Measurements from ENCODE around the gene TINAGL1. TPM values are rescaled to one million over a fixed set of nuclear protein-coding genes. Genes with fewer than 3 reads are reported as not detected.

Gene TINAGL1
- total RNA-seq: 100 to 1,000 TPM; 116 to 130 TPM

GRCh38 chr1:31576201-31576669, at the start of gene TINAGL1:
Gene TINAGL1 (plus strand): TSS chr1:31576515. CDS start chr1:31577149, 634 bp downstream.
- Histone ChIP-seq H3K4me3 (peak within 1 kb of the TSS; percentile 78), H3K27ac (peak within 1 kb of the TSS; percentile 88), H3K9me3 (no peaks in the 10 kb centered on the region), H3K36me3 (no peaks in the 10 kb centered on the region), H3K27me3 (no peaks in the 10 kb centered on the region), H3K9ac (ENCODE audit: low read depth in 2 of 2, low read length in 2 of 2) (peak within 1 kb of the TSS; percentile 94 to 99), H3K4me1 (peaks cover 6% of the 10 kb centered on the region)
- TF ChIP-seq CTCF (IDR thresholded peaks at IDR 0.05): no peak
- intact Hi-C loops (cut with DNase I): no loop called here
- DNase-seq: peak; percentile 92

GRCh38 chr1:31529999-31530684, 46.2 kb upstream of the TINAGL1 start:
- no peak for TF ChIP-seq CTCF (IDR thresholded peaks at IDR 0.05)
- Histone ChIP-seq H3K4me3 (no peak overlapping the region), H3K4me1 (no peaks in the 10 kb centered on the region), H3K27ac (no peak overlapping the region), H3K9ac (ENCODE audit: low read depth in 2 of 2, low read length in 2 of 2) (no peak overlapping the region), H3K36me3 (no peaks in the 10 kb centered on the region), H3K9me3 (no peaks in the 10 kb centered on the region), H3K27me3 (no peaks in the 10 kb centered on the region)
- intact Hi-C loops (cut with DNase I): no loop called here
- DNase-seq: no peak

GRCh38 chr1:31531177-31531999, 44.9 kb upstream of the TINAGL1 start:
- Histone ChIP-seq H3K27me3 (no peaks in the 10 kb centered on the region), H3K27ac (no peak overlapping the region), H3K9ac (ENCODE audit: low read depth in 2 of 2, low read length in 2 of 2) (peak overlapping the region in 1 of 2 donors; percentile 10), H3K9me3 (no peaks in the 10 kb centered on the region), H3K36me3 (no peaks in the 10 kb centered on the region), H3K4me1 (no peaks in the 10 kb centered on the region), H3K4me3 (no peak overlapping the region)
- intact Hi-C loops (cut with DNase I): no loop called here
- no peak for DNase-seq
- no peak for TF ChIP-seq CTCF (IDR thresholded peaks at IDR 0.05)

GRCh38 chr1:31532173-31532572, 44.1 kb upstream of the TINAGL1 start:
- Histone ChIP-seq H3K4me1 (no peaks in the 10 kb centered on the region), H3K9me3 (no peaks in the 10 kb centered on the region), H3K36me3 (no peaks in the 10 kb centered on the region), H3K9ac (ENCODE audit: low read depth in 2 of 2, low read length in 2 of 2) (no peak overlapping the region), H3K27me3 (no peaks in the 10 kb centered on the region), H3K4me3 (no peak overlapping the region), H3K27ac (no peak overlapping the region)
- DNase-seq: no peak
- intact Hi-C loops (cut with DNase I): no loop called here
- TF ChIP-seq CTCF (IDR thresholded peaks at IDR 0.05): no peak

- Histone ChIP-seq H3K9me3 (no peaks in the 10 kb centered on the region), H3K27ac (peak overlapping the region; percentile 51), H3K4me1 (no peaks in the 10 kb centered on the region), H3K4me3 (no peak overlapping the region), H3K9ac (ENCODE audit: low read depth in 2 of 2, low read length in 2 of 2) (peak overlapping the region in 1 of 2 donors; percentile 88), H3K27me3 (no peaks in the 10 kb centered on the region), H3K36me3 (no peaks in the 10 kb centered on the region)
- no peak for DNase-seq
- intact Hi-C loops (cut with DNase I): no loop called here
- TF ChIP-seq CTCF (IDR thresholded peaks at IDR 0.05): no peak
Observed at GRCh38 chr1:31535561-31535960, 40.8 kb upstream of the TINAGL1 start.

Measured in colonic mucosa (tissue), 4 donors.